HG03039 (cell line): ENCODE data around the gene C12orf50.
"Not testable (repeated sequence)": the region's sequence is repeated elsewhere in the genome, so short reads cannot be mapped to it uniquely, and the experiment has no call there.

Source experiments
- ATAC-seq: cut with Tn5 transposase; IDR thresholded peaks from one replicate; pipeline ENCODE4 v1.9.1; 2021; ENCODE audit warnings: mild to moderate bottlenecking, moderate library complexity; ENCODE audit not compliant: unreplicated experiment

C12orf50 gene, protein sequence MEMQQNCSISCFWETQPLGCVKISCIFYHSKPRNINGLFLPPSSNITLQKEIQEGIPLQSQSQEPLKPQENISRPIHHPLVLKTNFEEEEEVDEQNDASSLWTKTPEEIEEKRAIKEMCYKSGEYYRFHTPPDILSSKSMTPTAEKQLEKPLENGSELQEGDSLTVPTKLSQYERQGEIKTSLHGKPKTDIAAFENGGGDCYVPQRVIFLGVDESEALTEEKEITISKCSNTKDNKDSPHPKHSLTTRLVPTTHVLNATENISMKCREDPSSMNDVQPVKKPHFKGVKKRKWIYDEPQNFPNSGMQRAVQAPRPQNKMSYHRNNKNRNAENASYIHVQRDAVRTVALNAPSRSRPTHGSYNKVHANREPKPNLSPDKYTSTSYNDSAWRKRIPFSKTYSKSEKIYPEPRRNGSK

DNA sequence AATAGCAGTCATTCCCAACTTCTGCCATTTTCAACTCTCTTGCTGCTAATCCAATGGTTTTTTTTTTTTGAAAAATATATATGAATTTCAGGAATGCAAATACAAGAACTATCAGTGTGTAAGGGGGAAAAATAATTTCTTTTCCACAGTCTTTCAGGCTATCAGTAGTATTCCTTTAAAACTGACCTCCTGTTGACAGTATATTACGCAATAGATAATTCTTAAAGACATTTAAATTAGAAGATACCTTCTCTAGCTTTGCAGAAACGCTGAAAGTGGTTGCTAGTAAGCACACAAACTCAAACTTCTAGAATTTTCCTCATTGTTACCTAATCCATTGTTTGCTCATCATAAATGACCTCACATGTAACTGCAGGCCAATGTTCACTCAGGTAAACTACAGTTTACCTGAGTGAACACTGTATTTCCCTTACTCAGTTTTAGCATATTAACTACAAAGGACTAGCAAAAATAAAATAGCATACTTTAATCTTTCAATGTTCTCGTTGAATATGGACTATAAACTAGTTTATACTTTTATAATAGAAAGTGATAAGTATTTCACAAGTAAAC lies at the start of gene C12orf50:
C12orf50 (minus strand) TSS at position 309 of the 573 bp plus-strand sequence. CDS start 2,439 bp downstream, outside the sequence.
- no peak for ATAC-seq

GRCh38 chr12:88067301-88067700 lies 38.1 kb upstream of the C12orf50 start:
- ATAC-seq, result no peak

GRCh38 chr12:88063375-88063774 lies 34.2 kb upstream of the C12orf50 start:
- peak; percentile 86 for ATAC-seq

DNA sequence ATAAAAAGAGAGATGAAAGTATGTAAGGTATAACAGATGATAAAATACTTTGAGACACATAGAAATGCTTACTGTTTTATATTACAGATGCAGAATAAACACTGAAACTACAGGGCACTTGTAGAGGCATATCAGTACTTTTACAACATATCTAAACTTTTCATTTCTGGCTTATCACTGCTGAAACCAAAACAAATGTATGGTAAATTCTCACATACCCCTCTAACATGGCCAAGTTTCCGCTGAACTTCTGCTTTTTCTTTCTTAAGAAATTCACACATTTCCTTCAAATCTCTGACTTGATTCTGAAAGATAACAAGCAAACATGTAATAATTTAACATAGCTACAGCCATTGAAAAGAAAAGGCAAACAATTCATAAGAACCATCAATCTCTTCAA lies 33.3 kb upstream of the C12orf50 start:
- peak; percentile 45 for ATAC-seq

- ATAC-seq, result no peak
Observed at GRCh38 chr12:88058719-88059077, 29.5 kb upstream of the C12orf50 start.

DNA sequence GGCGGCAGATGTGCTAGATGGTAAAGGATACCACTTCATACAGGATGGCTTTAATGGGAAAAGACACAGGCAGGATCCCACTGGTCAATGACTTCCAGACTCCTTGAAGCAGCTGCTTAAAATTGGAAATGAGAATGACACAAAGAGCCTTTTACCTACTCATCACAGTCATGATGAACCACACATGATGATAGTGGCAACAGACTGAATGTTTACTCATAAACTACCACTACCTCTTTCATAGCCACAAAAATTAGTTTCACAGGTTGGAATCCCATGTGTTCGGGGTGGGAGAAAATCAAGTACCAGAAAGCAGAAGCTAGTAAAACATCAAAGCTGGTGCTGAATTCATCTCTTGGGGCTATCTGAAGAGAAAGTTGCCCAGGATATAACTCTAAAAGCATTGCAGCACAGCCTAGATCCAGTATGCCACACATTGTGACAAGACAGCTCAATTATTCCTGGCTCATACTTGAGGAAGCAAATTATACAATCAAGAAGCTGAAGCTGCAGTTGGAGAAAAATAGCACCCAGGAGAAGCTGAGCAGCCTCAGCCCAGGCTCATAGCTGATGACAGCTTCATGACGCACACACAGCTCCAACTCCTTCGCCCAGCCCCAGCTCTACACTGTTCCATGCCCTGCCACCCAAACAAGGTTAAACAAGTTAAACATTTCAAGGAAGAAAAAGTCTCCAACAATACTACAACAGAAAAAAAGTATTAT lies 29.0 kb upstream of the C12orf50 start:
- ATAC-seq, result no peak

DNA sequence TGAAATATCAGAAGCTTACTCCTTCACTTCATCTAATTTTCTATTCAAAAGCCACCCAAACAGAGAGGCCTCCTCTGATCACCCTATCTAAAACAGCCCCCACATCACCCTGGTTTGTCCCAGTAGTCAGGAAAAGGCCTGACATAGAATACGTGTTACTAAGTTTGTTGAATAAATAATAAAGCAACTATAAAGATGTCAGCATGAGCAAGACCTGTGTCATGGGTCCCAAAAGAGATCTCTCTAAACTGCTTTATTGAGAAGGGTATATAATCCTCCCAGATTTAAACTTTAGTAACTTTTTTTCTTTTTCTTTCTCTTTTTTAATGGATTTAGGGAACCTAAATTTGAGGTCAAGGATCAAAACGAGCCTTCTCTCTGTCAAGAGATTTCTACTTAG lies 27.4 kb upstream of the C12orf50 start:
- no peak for ATAC-seq

- ATAC-seq, result no peak
Observed at GRCh38 chr12:88052686-88053085, 23.5 kb upstream of the C12orf50 start.

GRCh38 chr12:88044035-88044434 lies 14.8 kb upstream of the C12orf50 start:
- ATAC-seq, result no peak

DNA sequence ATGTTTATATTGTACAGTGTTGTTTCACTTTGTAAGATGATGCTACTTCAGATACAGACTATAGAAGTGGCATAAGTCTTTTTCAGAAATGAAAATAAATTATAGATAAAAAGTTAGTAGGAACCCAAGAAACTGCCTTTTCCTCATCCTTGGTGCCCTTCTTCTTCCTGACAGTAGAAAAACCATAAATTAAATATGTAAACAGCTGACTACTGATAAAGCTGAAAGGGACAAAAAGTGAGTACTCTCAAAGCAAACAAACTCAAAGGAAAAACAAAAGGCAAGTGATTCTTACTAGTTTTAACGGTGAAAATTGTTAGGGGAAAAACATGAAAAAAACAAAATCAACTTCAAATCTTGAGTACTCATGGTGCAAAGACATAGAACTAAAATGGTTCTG lies 8.6 kb upstream of the C12orf50 start:
- no peak for ATAC-seq

DNA sequence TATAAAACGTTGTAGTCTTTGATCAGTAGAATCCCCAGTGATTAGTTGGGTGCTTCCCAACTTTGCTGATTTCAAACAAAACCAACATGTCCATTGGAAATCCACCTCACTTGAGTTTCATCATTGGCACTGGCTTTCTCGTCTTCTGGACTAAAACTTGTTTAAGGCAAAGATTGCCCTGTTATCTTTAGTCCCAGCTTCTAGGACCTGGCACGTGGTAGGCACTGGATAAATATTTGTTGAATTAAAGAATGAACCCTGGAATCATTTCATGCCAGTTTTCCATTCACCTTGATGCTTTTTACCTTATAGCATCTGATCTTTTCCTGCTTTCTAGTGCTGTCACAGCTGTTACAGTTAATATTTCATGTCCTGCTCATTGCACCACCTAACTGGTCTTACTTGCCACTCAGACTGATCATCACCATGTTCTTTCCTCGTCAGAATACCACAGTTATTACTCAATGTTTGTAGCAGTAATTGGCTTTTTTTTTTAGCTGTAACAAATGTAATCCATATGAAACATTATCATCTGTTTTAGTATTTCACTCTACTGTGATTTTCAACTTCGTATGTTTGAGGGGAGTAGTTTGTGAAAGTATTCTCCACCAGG lies 7.3 kb upstream of the C12orf50 start:
- no peak for ATAC-seq

- peak; percentile 13 for ATAC-seq
Observed at GRCh38 chr12:88035907-88036289, 6.7 kb upstream of the C12orf50 start.

GRCh38 chr12:88035271-88035906 lies 6.2 kb upstream of the C12orf50 start:
- peak; percentile 100 for ATAC-seq

DNA sequence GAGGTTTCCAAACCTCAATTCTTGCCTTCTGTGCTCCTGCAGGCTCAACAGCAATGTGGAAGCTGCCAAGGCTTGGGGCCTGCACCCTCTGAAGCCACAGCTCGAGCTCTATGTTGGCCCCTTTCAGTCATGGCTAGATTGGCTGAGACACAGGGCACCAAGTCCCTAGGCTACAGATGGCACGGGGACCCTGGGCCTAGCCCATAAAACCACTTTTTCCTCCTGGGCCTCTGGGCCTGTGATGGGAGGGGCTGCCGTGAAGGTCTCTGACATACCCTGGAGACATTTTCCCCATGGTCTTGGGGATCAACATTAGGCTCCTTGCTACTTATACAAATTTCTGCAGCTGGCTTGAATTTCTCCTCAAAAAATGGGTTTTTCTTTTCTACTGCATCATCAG lies 2.0 kb upstream of the C12orf50 start:
- not testable (repeated sequence) for ATAC-seq

GRCh38 chr12:88026196-88026595 lies 3.0 kb downstream of the C12orf50 start:
- ATAC-seq, result no peak

DNA sequence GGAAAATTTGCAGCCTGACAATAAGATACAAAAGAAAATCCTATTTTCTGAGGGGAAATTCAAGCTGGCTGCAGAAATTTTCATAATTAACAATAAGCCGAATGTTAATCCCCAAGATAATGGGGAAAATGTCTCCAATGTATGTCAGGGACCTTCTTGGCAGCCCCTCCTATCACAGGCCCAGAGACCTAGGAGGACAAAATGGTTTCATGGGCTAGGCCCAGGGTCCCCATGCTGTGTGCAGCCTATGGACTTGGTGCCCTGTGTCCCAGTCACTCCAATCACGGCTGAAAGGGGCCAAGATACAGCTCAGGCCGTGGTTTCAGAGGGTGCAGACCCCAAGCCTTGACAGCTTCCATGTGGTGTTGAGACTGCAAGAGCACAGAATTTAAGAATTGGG lies 11.2 kb downstream of the C12orf50 start:
- ATAC-seq, result no peak

DNA sequence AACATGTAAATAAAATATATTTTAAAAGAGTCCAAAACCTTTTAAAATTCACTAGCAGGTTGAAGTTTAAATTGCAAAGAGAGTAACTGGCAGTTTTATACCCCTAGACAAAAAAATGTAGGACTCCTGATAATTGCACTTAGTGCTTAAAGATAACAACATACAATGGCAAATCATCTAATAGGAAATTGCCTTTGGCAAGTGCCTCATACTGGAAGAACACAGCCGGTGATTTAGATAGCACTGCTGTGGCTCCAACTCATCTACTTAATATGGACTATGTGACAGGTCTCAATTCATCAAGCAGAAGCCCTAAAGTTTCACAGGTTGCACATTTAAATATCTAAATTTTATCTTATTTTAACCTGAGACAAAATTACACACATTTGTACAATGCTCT lies 13.4 kb downstream of the C12orf50 start:
- ATAC-seq, result no peak

DNA sequence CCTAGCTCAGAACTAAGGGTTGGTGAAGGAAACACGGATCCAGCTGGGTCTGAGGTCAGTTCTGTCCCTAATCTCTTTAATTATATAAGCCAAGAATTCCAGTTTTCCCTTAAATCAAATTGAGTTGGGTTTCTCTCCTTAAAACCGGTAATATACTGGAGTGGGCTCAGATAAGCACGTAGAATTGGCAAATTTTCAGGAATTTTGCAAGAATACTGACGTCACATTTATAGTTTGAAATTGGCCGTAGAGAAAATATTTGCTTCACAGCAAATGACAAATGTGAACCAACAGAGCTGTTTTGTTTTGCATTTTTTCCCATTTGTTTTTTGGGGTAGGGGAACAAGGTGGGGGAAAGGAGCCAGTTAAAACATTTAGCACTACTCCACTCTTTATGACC lies 17.4 kb downstream of the C12orf50 start:
- ATAC-seq, result no peak

GRCh38 chr12:88006351-88006750 lies 22.9 kb downstream of the C12orf50 start:
- ATAC-seq, result no peak

DNA sequence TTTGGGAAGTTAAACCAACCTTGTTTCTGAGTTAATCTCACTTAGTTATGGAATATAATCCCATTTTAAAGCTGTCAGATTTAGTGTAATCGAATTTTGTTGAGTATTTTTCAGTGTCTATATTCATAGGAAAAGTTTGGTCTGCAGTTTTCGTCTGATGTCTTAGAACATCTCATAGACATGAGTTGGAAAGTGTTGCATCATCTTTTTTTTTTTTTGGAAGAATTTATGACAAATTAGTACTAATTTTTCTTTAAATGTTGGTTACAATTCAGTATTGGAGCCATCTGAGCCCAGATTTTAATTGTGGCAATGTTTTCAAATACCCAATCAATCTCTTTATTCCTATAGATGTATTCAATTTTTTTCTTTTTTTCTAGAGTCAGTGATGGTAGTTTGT lies 27.9 kb downstream of the C12orf50 start:
- ATAC-seq, result no peak

DNA sequence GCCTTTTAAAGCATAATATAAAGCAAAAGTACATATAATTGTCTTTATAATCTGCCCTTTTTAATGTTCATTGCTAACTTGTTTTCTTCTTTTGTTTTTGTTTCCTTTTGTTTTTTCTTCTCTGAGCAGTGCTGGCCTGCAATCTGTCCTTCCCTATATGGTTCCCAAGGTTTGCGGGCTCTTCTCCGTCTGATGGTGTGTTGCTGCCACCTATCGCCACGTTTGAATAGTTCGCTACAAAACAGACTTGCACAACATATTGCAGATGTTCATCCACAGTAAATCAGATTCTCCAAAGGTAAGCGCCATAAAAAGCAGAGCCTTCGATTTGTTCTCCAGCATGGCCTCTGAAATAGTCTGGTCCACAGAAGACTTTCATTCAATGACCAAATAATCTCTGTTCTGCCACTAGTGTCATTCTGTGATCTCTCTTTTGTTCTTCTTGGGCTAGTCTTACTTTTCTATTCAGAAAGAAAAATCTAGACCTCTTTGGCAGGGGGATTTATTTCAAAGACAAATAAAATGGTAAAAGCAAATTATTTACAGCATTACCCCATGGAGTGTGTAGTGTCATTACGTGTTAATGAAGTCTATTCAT lies 33.5 kb downstream of the C12orf50 start:
- peak; percentile 93 for ATAC-seq
